ENCODE results near the gene SCAANT1. TPM values are rescaled to one million over a fixed set of nuclear protein-coding genes. Genes with fewer than 3 reads are reported as not detected.

Gene SCAANT1
- total RNA-seq, 2 experiments from 2014 or later: not detected

DNA sequence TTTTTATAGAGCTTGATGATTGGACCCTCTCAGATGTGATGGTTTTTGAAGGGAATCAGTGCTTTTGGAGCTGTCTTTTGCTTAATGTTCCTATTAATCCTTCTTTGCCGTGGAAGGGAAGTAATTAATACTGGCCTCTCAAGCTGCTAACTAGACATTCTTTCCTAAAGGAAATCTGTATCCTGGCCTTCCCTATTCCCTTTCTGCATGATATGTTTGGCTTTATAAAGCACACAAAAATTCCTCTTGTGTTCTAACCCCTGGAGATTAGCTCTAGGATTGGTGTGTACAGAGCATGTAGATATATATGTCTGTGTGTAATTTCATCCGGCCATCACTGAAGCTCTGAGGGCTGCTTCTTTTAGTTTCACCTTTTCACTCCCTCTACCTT lies 41.6 kb downstream of the SCAANT1 start:
- ChIA-PET POLR2A (interaction anchor here (0.6 to 1.0 kb wide), 2 partner anchors 29 to 40 kb away, joined by 3 to 4 read pairs; no protein-coding TSS in a partner anchor), CTCF (ENCODE audit: unreplicated experiment) (no interaction called here)
- Histone ChIP-seq H3K4me2 (ENCODE audit: low read length) (peak overlapping the region; percentile 60), H3K27ac (ENCODE audit: low read depth, low read length, poor library complexity, severe bottlenecking) (no peak overlapping the region), H3K9me3 (ENCODE audit: low read length) (no peaks in the 10 kb centered on the region), H3K4me3 (ENCODE audit: low read depth, low read length, poor library complexity, severe bottlenecking) (peak overlapping the region; percentile 9), H2AFZ (ENCODE audit: low read length) (no peak overlapping the region), H3K79me2 (ENCODE audit: insufficient read depth, low read depth, low read length) (peaks cover 95% of the 10 kb centered on the region), H3K4me1 (ENCODE audit: insufficient read depth, low read length, poor library complexity, severe bottlenecking) (peaks cover 41% of the 10 kb centered on the region), H3K9me2 (ENCODE audit: insufficient read depth, low read length) (no peaks in the 10 kb centered on the region), H4K20me1 (ENCODE audit: insufficient read depth, low read length) (peaks cover 41% of the 10 kb centered on the region; the same call in 1 of the 2 replicates), H3K36me3 (ENCODE audit: insufficient read depth, low read length) (peaks cover 51% of the 10 kb centered on the region)
- TF ChIP-seq, protein P1, sequence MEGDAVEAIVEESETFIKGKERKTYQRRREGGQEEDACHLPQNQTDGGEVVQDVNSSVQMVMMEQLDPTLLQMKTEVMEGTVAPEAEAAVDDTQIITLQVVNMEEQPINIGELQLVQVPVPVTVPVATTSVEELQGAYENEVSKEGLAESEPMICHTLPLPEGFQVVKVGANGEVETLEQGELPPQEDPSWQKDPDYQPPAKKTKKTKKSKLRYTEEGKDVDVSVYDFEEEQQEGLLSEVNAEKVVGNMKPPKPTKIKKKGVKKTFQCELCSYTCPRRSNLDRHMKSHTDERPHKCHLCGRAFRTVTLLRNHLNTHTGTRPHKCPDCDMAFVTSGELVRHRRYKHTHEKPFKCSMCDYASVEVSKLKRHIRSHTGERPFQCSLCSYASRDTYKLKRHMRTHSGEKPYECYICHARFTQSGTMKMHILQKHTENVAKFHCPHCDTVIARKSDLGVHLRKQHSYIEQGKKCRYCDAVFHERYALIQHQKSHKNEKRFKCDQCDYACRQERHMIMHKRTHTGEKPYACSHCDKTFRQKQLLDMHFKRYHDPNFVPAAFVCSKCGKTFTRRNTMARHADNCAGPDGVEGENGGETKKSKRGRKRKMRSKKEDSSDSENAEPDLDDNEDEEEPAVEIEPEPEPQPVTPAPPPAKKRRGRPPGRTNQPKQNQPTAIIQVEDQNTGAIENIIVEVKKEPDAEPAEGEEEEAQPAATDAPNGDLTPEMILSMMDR (conservative IDR thresholded peaks at IDR 0.05; ENCODE audit: low read length): no peak
- TF ChIP-seq EZH2phosphoT487 (IDR thresholded peaks at IDR 0.05; ENCODE audit: borderline replicate concordance, low read depth, low read length): no peak
- intact Hi-C loops (cut with micrococcal nuclease; ENCODE audit: unreplicated experiment): loop anchor here (2.0 kb wide), 1 partner anchor 42 kb away; the partner anchor contains the start of gene SCAANT1
- BruUV-seq (replicated peaks): no TSS peak
- DNase-seq (ENCODE audit: low spot score): no peak

DNA sequence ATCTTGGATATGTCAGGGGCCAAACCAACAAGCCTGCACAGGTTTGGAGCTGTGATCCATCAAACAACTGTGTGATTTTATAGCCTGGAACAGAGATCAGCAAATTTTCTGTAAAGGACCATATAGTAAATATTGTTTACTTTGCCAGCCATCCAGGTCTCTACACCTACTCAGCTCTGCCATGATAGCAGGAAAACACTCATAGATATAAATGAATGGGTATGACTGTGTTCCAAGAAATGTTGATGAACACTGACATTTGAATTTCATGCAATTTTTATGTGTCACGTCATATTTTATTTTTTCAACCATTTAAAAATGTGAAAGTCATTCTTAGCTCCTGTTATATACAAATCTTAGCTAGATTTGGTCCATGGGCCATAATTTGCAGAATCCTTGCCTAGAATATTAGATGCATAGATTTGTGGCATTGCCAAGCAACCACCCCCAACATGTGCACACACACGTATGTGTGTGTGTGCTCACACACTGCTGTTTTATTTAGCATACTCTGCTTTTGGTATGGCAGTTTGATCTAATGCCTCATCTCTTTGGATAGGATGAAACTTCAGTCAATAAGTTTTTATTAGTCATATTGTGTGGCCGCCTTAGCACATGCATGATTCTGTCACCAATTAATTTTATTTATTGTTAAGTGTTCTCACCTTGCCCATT lies 42.1 kb downstream of the SCAANT1 start:
- intact Hi-C loops (cut with micrococcal nuclease; ENCODE audit: unreplicated experiment): loop anchor here (2.0 kb wide), 1 partner anchor 43 kb away; the partner anchor contains the start of gene SCAANT1
- peaks cover 36% of the 10 kb centered on the region; the same call in 1 of the 2 replicates for H4K20me1 ChIP-seq (ENCODE audit: insufficient read depth, low read length)
- POLR2A ChIA-PET: interaction anchor here (0.6 to 1.1 kb wide), 4 partner anchors 13 to 40 kb away, joined by 3 to 4 read pairs (median 3); no protein-coding TSS in a partner anchor

More for the DNA sequence above, 42.1 kb downstream of the SCAANT1 start:
- CTCF ChIA-PET (ENCODE audit: unreplicated experiment): no interaction called here
- no peak for DNase-seq (ENCODE audit: low spot score)
- Histone ChIP-seq H2AFZ (ENCODE audit: low read length) (no peak overlapping the region), H3K9me3 (ENCODE audit: low read length) (no peaks in the 10 kb centered on the region), H3K4me3 (ENCODE audit: low read depth, low read length, poor library complexity, severe bottlenecking) (no peak overlapping the region), H3K4me1 (ENCODE audit: insufficient read depth, low read length, poor library complexity, severe bottlenecking) (peaks cover 46% of the 10 kb centered on the region), H3K36me3 (ENCODE audit: insufficient read depth, low read length) (peaks cover 51% of the 10 kb centered on the region), H3K4me2 (ENCODE audit: low read length) (peak overlapping the region; percentile 60), H3K27ac (ENCODE audit: low read depth, low read length, poor library complexity, severe bottlenecking) (no peak overlapping the region), H3K79me2 (ENCODE audit: insufficient read depth, low read depth, low read length) (peaks cover 99% of the 10 kb centered on the region), H3K9me2 (ENCODE audit: insufficient read depth, low read length) (no peaks in the 10 kb centered on the region)
- BruUV-seq (replicated peaks): no TSS peak
- no peak for TF ChIP-seq EZH2phosphoT487 (IDR thresholded peaks at IDR 0.05; ENCODE audit: borderline replicate concordance, low read depth, low read length)
- TF ChIP-seq, protein P1 (conservative IDR thresholded peaks at IDR 0.05; ENCODE audit: low read length): no peak

Data from OCI-LY7 (cell line).